SK-N-SH treated with all-trans-retinoic acid at 6 μM for 48 hours (cell line): ENCODE data around the gene SERP1.

ENCODE experiments used
- ATAC-seq: fragments of 200-7000 bp; cut with Tn5 transposase; 3 replicates; pipeline ENCODE4 v1.9.1; 2020; ENCODE audit warnings: mild to moderate bottlenecking, moderate library complexity
- ARNTL ChIP-seq: fragments of 450-650 bp; formaldehyde crosslinking; IDR thresholded peaks from 2 replicates; pipeline ENCODE4 v1.5.0; 2020; ENCODE audit warnings: low read depth, mild to moderate bottlenecking, moderate library complexity, borderline replicate concordance
- CSDC2 ChIP-seq: fragments of 250-450 bp; sonication (Bioruptor Pico); IDR thresholded peaks from 2 replicates; pipeline ENCODE4 v1.5.0; 2020; ENCODE audit warnings: mild to moderate bottlenecking, moderate library complexity
- ISL1 ChIP-seq: fragments of 250-450 bp; sonication (Bioruptor Pico); IDR thresholded peaks from 2 replicates; pipeline ENCODE4 v2.1.2; 2022; ENCODE audit warnings: mild to moderate bottlenecking, moderate library complexity
- OSR1 ChIP-seq: fragments of 250-450 bp; sonication (Bioruptor Pico); IDR thresholded peaks from 2 replicates; pipeline ENCODE4 v1.8.0; 2022; ENCODE audit warnings: moderate library complexity, mild to moderate bottlenecking, inconsistent platforms
- PPARA ChIP-seq: fragments of 250-450 bp; sonication (Bioruptor Pico); IDR thresholded peaks from 2 replicates; pipeline ENCODE4 v1.5.0; 2020; ENCODE audit warnings: mild to moderate bottlenecking, borderline replicate concordance
- RARB ChIP-seq: fragments of 250-450 bp; sonication (Bioruptor Pico); IDR thresholded peaks from 2 replicates; pipeline ENCODE4 v1.8.0; 2021; ENCODE audit warnings: mild to moderate bottlenecking, moderate library complexity
- SNAI2 ChIP-seq: fragments of 250-450 bp; sonication (Bioruptor Pico); IDR thresholded peaks from 2 replicates; pipeline ENCODE4 v1.5.0; 2020; ENCODE audit warnings: mild to moderate bottlenecking, moderate library complexity
- TCF4 ChIP-seq: fragments of 250-450 bp; sonication (Bioruptor Pico); IDR thresholded peaks from 2 replicates; pipeline ENCODE4 v1.8.0; 2021; ENCODE audit warnings: mild to moderate bottlenecking, moderate library complexity, borderline replicate concordance
- TSHZ2 ChIP-seq: fragments of 250-450 bp; sonication (Bioruptor Pico); IDR thresholded peaks from 2 replicates; pipeline ENCODE4 v1.5.0; 2020; ENCODE audit warnings: mild to moderate bottlenecking, moderate library complexity
- ZFP3 ChIP-seq: fragments of 250-450 bp; sonication (Bioruptor Pico); IDR thresholded peaks from 2 replicates; pipeline ENCODE4 v1.5.0; 2020; ENCODE audit warnings: mild to moderate bottlenecking, moderate library complexity
- ZFP30 ChIP-seq: fragments of 450-650 bp; formaldehyde crosslinking; IDR thresholded peaks from 2 replicates; pipeline ENCODE4 v1.5.0; 2022; ENCODE audit warnings: mild to moderate bottlenecking, moderate library complexity
- ZNF565 ChIP-seq: fragments of 450-650 bp; formaldehyde crosslinking; conservative IDR thresholded peaks from 2 replicates; pipeline ENCODE4 v1.5.0; 2020; ENCODE audit warnings: low read depth, mild to moderate bottlenecking, moderate library complexity
- ZNF70 ChIP-seq: fragments of 450-650 bp; formaldehyde crosslinking; IDR thresholded peaks from 2 replicates; pipeline ENCODE4 v1.5.0; 2020; ENCODE audit warnings: mild to moderate bottlenecking, moderate library complexity
- ZNF8 ChIP-seq: fragments of 450-650 bp; formaldehyde crosslinking; IDR thresholded peaks from 2 replicates; pipeline ENCODE4 v1.5.0; 2020; ENCODE audit warnings: mild to moderate bottlenecking, moderate library complexity
- TF ChIP-seq, protein P1 (sequence below): fragments of 250-450 bp; sonication (Bioruptor Pico); IDR thresholded peaks from 2 replicates; pipeline ENCODE4 v1.8.0; 2021; ENCODE audit warnings: low read depth, mild to moderate bottlenecking, moderate library complexity, borderline replicate concordance
- TF ChIP-seq, protein P2 (sequence below): fragments of 250-450 bp; sonication (Bioruptor Pico); IDR thresholded peaks from 2 replicates; pipeline ENCODE4 v1.8.0; 2020; ENCODE audit warnings: mild to moderate bottlenecking, moderate library complexity, borderline replicate concordance
- TF ChIP-seq, protein P3 (sequence below): fragments of 250-450 bp; sonication (Bioruptor Pico); IDR thresholded peaks from 2 replicates; pipeline ENCODE4 v1.5.1; 2021; ENCODE audit warnings: mild to moderate bottlenecking, moderate library complexity

Gene SERP1

DNA sequence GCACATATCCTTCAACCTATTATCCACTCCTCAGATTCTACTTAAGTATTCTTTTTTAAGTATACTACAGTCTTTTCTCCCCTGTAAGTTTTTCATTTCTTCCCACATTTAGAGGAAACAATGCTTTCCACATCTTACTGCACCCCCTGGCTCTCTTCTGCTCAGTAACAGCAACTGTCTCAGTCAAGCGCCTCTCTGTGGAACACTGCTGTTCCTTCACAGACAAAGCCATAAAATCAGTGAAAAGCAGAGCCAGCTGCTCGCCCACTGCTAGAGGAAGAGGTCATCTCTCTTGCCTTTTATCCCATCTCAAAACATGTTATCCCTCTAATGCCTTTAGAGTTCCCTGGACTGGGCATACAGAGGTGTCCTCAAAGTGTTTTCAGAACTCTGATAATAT is 24.8 kb downstream of the SERP1 start (continued):
- TF ChIP-seq, protein P1, sequence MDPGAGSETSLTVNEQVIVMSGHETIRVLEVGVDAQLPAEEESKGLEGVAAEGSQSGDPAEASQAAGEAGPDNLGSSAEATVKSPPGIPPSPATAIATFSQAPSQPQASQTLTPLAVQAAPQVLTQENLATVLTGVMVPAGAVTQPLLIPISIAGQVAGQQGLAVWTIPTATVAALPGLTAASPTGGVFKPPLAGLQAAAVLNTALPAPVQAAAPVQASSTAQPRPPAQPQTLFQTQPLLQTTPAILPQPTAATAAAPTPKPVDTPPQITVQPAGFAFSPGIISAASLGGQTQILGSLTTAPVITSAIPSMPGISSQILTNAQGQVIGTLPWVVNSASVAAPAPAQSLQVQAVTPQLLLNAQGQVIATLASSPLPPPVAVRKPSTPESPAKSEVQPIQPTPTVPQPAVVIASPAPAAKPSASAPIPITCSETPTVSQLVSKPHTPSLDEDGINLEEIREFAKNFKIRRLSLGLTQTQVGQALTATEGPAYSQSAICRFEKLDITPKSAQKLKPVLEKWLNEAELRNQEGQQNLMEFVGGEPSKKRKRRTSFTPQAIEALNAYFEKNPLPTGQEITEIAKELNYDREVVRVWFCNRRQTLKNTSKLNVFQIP (CRISPR knock-in tag), result no peak
- TF ChIP-seq, protein P2, sequence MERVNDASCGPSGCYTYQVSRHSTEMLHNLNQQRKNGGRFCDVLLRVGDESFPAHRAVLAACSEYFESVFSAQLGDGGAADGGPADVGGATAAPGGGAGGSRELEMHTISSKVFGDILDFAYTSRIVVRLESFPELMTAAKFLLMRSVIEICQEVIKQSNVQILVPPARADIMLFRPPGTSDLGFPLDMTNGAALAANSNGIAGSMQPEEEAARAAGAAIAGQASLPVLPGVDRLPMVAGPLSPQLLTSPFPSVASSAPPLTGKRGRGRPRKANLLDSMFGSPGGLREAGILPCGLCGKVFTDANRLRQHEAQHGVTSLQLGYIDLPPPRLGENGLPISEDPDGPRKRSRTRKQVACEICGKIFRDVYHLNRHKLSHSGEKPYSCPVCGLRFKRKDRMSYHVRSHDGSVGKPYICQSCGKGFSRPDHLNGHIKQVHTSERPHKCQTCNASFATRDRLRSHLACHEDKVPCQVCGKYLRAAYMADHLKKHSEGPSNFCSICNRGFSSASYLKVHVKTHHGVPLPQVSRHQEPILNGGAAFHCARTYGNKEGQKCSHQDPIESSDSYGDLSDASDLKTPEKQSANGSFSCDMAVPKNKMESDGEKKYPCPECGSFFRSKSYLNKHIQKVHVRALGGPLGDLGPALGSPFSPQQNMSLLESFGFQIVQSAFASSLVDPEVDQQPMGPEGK (CRISPR knock-in tag), result no peak
- TF ChIP-seq OSR1 (CRISPR knock-in tag), result no peak

DNA sequence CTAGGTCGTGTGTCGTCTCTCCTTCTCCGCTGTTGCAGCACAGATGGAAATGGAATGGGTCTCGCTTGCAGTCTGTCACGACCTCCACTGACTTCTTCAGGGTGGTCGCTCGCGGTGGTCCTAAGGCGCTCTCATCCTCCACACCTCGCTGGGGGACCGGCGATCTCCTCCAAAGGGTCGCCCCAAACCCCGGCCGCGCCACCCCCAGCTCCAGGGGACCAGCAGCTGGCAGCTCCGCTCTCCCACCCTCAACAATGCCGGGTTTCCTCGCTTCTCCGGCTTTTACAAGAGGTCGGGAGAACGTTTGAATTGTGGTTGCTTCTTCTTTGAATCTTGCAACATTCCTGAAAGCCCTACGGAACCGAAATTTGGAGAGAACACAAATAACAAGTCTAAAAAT is 25.9 kb downstream of the SERP1 start:
- TF ChIP-seq ARNTL (CRISPR knock-in tag), result no peak
- no peak for ATAC-seq

GRCh38 chr3:150519026-150519425 is 27.3 kb downstream of the SERP1 start:
- no peak for ATAC-seq
- TF ChIP-seq ZNF70 (CRISPR knock-in tag) (no peak), ZFP3 (CRISPR knock-in tag) (no peak), RARB (no peak), ZNF565 (CRISPR knock-in tag) (no peak), ZNF8 (no peak), TSHZ2 (no peak)
- TF ChIP-seq, protein P3, sequence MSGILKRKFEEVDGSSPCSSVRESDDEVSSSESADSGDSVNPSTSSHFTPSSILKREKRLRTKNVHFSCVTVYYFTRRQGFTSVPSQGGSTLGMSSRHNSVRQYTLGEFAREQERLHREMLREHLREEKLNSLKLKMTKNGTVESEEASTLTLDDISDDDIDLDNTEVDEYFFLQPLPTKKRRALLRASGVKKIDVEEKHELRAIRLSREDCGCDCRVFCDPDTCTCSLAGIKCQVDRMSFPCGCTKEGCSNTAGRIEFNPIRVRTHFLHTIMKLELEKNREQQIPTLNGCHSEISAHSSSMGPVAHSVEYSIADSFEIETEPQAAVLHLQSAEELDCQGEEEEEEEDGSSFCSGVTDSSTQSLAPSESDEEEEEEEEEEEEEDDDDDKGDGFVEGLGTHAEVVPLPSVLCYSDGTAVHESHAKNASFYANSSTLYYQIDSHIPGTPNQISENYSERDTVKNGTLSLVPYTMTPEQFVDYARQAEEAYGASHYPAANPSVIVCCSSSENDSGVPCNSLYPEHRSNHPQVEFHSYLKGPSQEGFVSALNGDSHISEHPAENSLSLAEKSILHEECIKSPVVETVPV (CRISPR knock-in tag), result no peak
- TF ChIP-seq, protein P2 (CRISPR knock-in tag), result no peak

DNA sequence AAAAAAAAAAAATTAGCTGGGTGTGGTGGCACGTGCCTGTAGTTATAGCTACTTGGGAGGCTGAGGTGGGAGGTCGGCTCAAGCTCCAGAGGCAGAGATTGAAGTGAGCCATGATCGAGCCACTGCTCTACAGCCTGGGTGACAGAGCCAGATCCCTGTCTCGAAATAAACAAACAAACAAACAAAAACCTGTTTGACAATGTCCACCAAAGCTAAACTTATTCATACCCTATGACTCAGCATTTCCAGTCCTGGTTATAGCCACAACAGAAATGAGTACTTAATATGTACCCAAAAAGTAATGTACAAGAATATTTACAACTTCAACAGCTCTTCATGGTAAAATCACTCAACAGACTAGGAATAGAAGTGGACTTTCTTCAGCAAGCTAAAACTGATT is 31.1 kb downstream of the SERP1 start:
- no peak for TF ChIP-seq TCF4 (CRISPR knock-in tag)
- no peak for TF ChIP-seq RARB
- TF ChIP-seq ZNF8, result no peak
- TF ChIP-seq ISL1, result no peak
- ATAC-seq, result no peak

DNA sequence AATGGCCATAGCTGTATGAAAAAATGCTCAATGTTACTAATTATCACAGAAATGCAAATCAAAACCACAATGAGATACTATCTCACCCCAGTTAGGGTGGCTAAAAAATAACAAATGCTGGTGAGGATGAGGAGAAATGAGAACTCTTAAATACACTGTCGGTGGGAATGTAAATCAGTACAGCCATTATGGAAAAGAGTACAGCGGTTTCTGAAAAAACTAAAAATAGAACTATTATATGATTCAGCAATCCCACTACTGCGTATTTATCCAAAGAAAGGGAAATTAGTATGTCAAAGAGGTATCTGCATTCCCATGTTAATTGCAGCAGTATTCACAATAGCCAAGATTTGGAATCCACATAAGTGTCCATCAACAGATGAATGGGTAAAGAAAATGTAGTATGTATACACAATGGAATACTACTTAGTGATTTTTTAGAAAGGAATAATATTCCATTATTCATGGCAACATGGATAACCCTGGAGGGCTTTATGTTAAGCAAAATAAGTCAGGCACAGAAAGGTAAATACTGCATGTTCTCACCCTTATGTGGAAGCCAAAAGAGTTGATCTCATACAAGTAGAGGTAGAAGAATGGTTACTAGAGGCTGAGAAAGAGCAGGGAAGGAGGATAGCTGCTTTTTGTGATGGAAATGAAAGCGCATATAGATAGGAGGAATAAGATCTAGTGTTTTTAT is 35.0 kb downstream of the SERP1 start:
- no peak for ATAC-seq
- no peak for TF ChIP-seq ZFP3 (CRISPR knock-in tag)

- no peak for ATAC-seq
- TF ChIP-seq TSHZ2, result no peak
- TF ChIP-seq ZNF565 (CRISPR knock-in tag), result no peak
- TF ChIP-seq PPARA (CRISPR knock-in tag), result no peak
- TF ChIP-seq ARNTL (CRISPR knock-in tag), result no peak
- TF ChIP-seq SNAI2, result no peak
- no peak for TF ChIP-seq ZNF8
- TF ChIP-seq CSDC2 (CRISPR knock-in tag), result no peak
- TF ChIP-seq, protein P3 (CRISPR knock-in tag), result no peak
- no peak for TF ChIP-seq ZFP30 (CRISPR knock-in tag)
Observed at GRCh38 chr3:150509780-150510179, 36.5 kb downstream of the SERP1 start.
